Esophagus mucosa (tissue), 1 donor: Measurements from ENCODE around the gene LMAN1L. TPM values are rescaled to one million over a fixed set of nuclear protein-coding genes. Genes with fewer than 3 reads are reported as not detected.

Source experiments
- ATAC-seq: fragments of 200-7000 bp; cut with Tn5 transposase; one replicate; pipeline ENCODE4 v1.9.1; 2020
- total RNA-seq: library from RNA; stranded (reverse); gene quantifications from one replicate; pipeline ENCODE4 v1.2.4, GENCODE V29; 2023
- donor health status: DM: yes; HTN: yes; CAD: no.

The LMAN1L gene
- total RNA-seq, 1 donor from 2014 or later: not detected

GRCh38 chr15:74794248-74794969 is 18.2 kb upstream of the LMAN1L start:
- ATAC-seq: peak; percentile 58

DNA sequence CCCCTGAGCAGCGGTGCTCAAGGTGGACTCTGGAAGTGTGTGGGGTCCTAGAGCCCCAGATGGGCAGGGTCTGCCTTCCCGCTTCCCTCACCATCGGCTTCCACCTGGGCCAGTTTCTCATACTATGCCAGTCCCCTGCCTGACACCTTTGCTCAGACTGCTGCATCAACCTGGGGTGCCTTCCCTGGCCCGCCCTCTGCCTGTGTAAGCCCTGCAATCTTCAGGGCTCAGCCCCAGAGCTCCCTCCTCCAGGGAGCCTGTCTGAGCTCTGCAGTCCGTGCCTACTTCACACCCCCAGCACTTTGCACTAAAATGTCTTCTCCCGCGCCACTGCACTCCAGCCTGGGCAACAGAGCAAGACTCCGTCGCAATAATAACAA is 17.7 kb upstream of the LMAN1L start:
- ATAC-seq: no peak

DNA sequence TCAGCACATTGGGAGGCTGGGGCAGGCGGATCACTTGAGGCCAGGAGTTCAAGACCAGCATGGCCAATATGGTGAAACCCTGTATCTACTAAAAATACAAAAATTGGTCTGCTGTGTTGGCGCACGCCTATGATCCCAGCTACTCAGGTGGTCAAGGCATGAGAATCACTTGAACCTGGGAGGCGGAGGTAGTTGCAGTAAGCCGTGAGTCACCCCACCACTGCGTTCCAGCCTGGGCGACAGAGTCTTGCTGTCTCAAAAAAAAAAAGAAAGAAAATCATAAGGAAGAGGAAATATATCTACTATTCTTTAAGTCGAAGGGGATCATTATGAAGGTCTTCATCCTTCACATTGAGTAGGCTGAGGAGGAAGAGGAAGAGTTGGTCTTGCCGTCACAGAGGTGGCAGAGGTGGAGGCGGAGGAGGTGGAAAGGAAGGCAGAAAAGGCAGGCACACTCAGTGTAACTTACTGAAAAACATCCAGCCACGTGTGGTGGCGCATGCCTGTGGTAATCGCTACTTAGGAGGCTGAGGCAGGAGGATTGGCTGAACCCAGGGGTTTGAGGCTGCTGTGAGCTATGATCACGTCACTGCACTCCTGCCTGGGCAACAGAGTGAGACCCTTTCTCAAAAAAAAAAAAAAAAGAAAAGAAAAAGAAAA is 16.5 kb upstream of the LMAN1L start:
- ATAC-seq: no peak

DNA sequence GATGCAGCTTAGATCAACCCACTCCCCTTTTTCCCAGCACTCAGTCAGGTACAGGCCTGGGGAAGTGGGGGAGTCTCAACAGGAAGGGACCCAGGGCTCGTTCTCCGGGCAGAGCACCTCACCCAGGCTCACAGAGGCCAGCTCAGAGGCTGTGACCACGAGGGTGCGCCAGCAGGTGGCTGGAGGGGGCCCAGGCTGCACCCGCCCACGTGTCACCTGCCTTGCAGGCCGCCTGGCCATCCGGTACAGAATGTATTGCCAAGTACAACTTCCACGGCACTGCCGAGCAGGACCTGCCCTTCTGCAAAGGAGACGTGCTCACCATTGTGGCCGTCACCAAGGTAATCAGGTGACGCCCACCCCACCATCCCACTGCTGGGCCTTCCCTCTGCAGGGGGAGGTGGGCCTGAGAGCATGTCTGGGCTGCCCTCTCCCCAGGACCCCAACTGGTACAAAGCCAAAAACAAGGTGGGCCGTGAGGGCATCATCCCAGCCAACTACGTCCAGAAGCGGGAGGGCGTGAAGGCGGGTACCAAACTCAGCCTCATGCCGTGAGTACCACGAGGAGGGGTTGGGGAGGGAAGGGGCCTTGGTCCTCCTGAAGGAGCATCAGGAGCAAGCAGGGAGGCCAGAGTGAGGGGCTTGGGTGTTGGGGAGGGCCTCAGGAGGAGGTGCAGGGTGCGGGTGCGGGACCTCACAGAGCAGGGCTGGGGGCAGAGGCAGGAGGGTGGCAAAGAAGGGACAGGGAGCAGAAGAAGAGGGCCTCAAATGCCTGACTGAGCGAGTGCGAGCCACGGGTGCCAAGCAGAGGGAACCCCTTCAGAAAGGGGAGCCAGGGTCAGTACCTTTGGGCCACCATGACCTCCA is 14.0 kb upstream of the LMAN1L start:
- no peak for ATAC-seq

- peak; percentile 4 for ATAC-seq
Measured at GRCh38 chr15:74799255-74799855, 13.3 kb upstream of the LMAN1L start.

DNA sequence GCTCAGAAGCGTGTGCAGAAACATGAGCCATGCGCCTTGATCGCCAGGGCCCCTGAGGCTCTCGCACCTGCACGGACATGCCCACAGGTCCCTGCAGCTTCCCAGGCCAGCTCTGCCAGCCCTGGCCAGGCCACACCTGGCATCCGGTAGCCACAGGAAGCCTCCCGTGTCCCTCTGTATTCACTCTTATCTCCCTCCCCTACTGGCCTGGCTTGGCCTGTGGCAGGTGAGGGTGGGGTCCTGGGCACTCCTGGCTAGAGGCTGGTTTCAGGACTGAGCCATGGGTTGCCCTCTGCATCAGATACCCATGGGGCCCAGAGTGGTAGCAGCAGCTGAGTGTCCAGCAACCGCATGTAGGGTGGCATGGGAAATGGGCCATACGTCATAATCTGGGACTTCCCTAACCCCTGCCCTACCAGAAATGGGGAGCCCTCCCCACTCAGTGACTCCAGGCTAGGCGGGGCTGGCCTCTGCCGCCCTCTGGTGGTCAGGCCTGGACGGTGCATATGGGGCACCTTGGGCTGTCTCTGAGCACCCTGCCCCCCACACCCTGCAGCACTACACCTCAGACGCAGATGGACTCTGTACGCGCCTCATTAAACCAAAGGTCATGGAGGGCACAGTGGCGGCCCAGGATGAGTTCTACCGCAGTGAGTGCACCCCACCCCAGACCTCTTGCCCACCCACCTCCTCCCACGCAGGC is 12.6 kb upstream of the LMAN1L start:
- peak; percentile 92 for ATAC-seq

DNA sequence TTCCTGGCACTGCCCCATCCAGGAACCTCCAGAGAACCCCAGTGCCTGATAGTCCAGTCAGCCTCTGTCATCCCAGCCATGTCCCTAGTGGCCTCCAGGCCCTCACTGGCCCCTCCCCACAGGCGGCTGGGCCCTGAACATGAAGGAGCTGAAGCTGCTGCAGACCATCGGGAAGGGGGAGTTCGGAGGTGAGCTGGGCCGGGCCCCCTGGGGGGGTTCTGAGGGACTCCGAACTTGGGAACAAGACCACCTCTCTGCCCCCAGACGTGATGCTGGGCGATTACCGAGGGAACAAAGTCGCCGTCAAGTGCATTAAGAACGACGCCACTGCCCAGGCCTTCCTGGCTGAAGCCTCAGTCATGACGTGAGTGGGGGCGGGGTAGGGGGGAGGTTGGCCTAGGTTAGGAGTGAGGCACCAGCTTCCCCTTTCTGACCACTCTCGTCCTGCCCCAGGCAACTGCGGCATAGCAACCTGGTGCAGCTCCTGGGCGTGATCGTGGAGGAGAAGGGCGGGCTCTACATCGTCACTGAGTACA is 12.0 kb upstream of the LMAN1L start:
- no peak for ATAC-seq

DNA sequence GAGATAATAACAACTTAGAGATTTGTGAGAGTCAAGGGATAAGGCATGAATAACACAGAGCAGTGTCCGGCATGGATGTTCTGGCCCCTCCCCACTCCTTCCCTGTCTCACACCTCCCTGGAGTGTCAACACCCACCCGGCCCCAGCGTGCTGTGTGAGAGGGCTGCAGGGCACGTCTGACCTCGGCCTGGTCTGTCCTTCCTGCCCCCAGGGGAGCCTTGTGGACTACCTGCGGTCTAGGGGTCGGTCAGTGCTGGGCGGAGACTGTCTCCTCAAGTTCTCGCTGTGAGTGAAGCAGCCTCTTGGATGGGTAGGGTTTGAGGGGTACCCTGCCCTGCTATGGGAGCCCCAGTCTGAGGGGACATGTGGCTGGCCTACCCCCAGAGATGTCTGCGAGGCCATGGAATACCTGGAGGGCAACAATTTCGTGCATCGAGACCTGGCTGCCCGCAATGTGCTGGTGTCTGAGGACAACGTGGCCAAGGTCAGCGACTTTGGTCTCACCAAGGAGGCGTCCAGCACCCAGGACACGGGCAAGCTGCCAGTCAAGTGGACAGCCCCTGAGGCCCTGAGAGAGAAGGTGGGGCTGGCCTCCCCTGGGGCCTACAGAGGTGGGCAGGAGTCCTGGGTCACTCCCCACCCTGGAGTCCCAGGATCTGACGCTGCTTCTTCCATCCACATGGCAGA is 11.2 kb upstream of the LMAN1L start:
- ATAC-seq: no peak

- no peak for ATAC-seq
Measured at GRCh38 chr15:74802290-74802689, 10.3 kb upstream of the LMAN1L start.

DNA sequence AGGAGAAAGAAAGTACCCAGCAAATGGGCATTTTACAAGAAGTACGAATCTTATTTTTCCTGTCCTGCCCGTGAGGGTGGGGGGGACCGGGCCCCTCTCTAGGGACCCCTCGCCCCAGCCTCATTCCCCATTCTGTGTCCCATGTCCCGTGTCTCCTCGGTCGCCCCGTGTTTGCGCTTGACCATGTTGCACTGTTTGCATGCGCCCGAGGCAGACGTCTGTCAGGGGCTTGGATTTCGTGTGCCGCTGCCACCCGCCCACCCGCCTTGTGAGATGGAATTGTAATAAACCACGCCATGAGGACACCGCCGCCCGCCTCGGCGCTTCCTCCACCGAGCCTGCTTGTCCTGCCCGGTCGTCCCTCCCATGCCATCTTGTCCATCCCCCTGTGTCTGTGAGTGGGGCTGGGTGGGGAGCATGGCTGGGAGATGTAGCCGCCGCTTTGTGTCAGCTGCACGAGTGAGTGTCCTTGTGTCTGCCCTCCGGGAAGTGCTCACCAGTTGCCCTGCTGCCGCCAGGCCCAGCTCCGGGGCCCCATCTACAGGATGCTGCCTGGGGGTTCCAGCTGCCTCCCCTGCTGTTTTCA is 9.7 kb upstream of the LMAN1L start:
- no peak for ATAC-seq

DNA sequence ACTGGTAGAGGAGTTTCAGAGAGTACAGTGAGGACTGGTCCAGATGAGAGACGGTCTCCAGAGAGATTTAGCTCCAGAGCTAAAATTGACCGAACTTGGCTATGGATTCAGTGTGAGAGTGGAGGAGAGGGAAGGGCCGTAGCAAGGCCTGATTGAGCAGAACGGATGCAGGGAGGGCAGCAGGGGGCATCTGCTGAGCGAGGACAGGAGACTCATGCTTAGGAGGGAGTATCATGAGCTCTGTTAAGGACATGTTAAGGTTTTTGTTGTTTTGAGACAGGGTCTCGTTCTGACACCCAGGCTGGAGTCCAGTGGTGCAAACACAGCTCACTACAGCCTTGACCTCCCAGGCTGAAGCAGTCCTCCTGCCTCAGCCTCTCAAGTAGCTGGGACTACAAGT is 7.7 kb upstream of the LMAN1L start:
- no peak for ATAC-seq

- peak; percentile 9 for ATAC-seq
Measured at GRCh38 chr15:74807282-74807681, 5.4 kb upstream of the LMAN1L start.

DNA sequence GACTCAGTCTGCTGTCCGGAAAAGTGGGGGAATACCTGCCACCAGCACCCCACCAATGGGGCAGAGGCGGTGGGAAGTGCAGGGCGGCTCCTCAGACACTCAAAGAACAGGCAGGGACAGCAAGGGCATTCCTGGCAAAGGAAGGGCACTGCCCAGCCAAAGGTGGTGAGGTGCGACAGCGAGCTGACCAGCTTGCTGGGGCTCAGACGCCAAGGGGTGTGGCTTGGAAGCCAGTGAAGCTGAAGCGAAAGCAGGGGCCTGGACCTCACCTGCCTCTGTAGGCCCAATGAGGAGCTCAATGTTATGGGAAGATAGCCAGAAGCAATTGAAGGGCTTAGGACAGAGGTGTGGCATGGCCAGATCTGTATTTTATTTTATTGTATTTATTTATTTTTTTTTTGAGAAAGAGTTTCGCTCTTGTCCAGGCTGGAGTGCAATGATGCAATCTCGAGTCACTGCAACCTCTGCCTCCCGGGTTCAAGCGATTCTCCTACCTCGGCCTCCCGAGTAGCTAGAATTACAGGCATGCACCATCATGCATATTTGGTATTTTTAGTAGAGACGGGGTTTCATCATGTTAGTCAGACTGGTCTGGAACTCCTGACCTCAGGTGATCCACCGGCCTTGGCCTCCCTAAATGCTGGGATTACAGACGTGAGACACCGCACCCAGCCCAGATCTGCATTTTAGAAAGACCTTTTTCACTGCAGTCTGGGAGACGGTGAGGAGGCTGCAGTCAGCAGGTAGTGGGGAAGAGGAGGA is 4.4 kb upstream of the LMAN1L start:
- ATAC-seq: peak; percentile 63

- peak; percentile 28 for ATAC-seq
Measured at GRCh38 chr15:74808840-74809229, 3.8 kb upstream of the LMAN1L start.

- ATAC-seq: no peak
Measured at GRCh38 chr15:74809242-74809641, 3.4 kb upstream of the LMAN1L start.

GRCh38 chr15:74809956-74810355 is 2.7 kb upstream of the LMAN1L start:
- no peak for ATAC-seq

GRCh38 chr15:74815121-74815934 is 2.7 kb downstream of the LMAN1L start:
- ATAC-seq: no peak

DNA sequence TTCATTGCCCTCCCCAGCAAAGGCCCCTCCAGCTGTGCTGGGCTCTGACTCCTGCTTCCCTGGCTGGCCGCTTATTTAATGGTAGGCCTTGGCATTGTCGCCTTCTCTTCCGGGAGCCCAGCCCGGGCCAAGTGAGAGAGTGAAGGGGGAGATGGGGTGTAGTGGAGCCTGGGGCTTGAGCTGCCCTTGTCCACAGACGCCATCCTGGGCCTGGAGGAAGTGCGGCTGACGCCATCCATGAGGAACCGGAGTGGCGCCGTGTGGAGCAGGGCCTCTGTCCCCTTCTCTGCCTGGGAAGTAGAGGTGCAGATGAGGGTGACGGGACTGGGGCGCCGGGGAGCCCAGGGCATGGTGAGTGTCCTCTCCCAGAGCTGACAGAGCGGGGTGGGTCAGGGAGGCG is 3.3 kb downstream of the LMAN1L start:
- no peak for ATAC-seq

DNA sequence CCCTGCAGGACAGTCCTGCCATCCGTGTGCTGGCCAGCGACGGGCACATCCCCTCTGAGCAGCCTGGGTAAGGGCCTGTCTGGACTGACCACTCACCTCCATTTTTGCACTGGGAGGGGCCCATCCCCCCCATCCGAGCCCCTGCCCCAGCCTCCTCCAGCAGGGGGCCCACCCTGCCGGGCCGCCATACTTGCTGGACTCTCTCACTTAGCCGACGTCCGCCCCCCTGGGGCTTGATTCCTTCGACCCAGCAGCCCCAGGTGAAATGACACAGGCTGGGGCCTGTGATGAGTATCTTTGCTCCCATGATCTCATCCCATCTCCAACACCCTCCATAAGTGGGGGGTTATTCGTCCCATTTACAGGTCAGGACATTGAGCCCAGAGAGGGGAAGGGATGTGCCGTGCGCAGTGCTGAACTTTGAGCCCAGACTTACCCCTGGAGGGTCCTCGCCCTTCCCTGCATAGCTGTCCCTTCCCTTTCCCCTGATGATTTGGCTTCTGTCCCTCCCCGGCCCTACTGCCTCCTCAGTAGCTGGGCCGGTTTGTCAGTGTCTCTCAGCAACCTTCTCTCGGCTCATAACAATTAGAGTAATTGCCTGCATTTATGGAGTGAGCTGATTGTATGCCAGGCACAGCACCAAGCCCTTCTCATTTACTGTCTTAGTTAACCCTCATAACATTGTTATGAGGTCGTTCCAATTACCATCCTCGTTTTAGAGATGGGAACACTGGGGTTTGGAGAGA is 4.2 kb downstream of the LMAN1L start:
- ATAC-seq: no peak
